Stimulated activated naive CD8-positive, alpha-beta T cell treated with anti-CD3 and anti-CD28 coated beads, Interleukin-15, amount 100 ng/mL, for 72 hours (primary cell): ENCODE measurements around the gene CCDC14.
"Not testable (repeated sequence)": the region's sequence is repeated elsewhere in the genome, so short reads cannot be mapped to it uniquely, and the experiment has no call there.

Experiments used
- ATAC-seq: fragments of 150-1000 bp; cut with Tn5 transposase; 2 replicates; pipeline ENCODE4 v1.10.0; 2021; ENCODE audit warnings: mild to moderate bottlenecking, moderate library complexity
- DNase-seq, 2 donors: peaks; one replicate each; pipeline ENCODE4 v3.0.0; 2021 to 2022
- H3K27ac Mint-ChIP-seq, 2 donors: one replicate each; pipeline ENCODE4 v1.8.0; 2022; ENCODE audit warnings: mild to moderate bottlenecking in 2 of 2, mixed read lengths in 2 of 2, moderate library complexity in 2 of 2
- H3K27me3 Mint-ChIP-seq: one replicate; pipeline ENCODE4 v1.8.0; 2022; ENCODE audit warnings: mixed read lengths
- H3K4me1 Mint-ChIP-seq: one replicate; pipeline ENCODE4 v1.8.0; 2022; ENCODE audit warnings: mild to moderate bottlenecking, mixed read lengths
- H3K4me3 Mint-ChIP-seq, 2 donors: one replicate each; pipeline ENCODE4 v1.8.0; 2022; ENCODE audit warnings: mild to moderate bottlenecking in 2 of 2, mixed read lengths in 2 of 2, moderate library complexity in 1 of 2
- H3K9me3 Mint-ChIP-seq, 2 donors: one replicate each; pipeline ENCODE4 v1.8.0; 2022; ENCODE audit warnings: mixed read lengths in 2 of 2

Gene CCDC14

GRCh38 chr3:123892195-123892594 is 68.8 kb downstream of the CCDC14 start:
- Mint-ChIP-seq H3K27ac (no peak overlapping the region), H3K4me1 (no peaks in the 10 kb centered on the region), H3K9me3 (peaks cover 15 to 28% of the 10 kb centered on the region in 2 donors), H3K4me3 (no peak overlapping the region), H3K27me3 (peaks cover 16% of the 10 kb centered on the region)
- ATAC-seq (no peak), DNase-seq (no peak)

GRCh38 chr3:123890991-123891390 is 70.0 kb downstream of the CCDC14 start:
- not testable (repeated sequence) for H3K4me3 Mint-ChIP-seq, H3K4me1 Mint-ChIP-seq, H3K27ac Mint-ChIP-seq, ATAC-seq, DNase-seq
- H3K9me3 Mint-ChIP-seq = peaks cover 15 to 28% of the 10 kb centered on the region in 2 donors
- peaks cover 23% of the 10 kb centered on the region for H3K27me3 Mint-ChIP-seq

- H3K27ac Mint-ChIP-seq, ATAC-seq, H3K4me3 Mint-ChIP-seq, DNase-seq, H3K4me1 Mint-ChIP-seq: not testable (repeated sequence)
- peaks cover 31% of the 10 kb centered on the region for H3K27me3 Mint-ChIP-seq
- H3K9me3 Mint-ChIP-seq = peaks cover 15 to 28% of the 10 kb centered on the region in 2 donors
Observed at GRCh38 chr3:123890162-123890561, 70.9 kb downstream of the CCDC14 start.

- H3K27me3 Mint-ChIP-seq = peaks cover 81% of the 10 kb centered on the region
- H3K4me3 Mint-ChIP-seq = no peak overlapping the region
- peaks cover 18% of the 10 kb centered on the region for H3K4me1 Mint-ChIP-seq
Observed at GRCh38 chr3:123884993-123885392, 76.0 kb downstream of the CCDC14 start.

DNA sequence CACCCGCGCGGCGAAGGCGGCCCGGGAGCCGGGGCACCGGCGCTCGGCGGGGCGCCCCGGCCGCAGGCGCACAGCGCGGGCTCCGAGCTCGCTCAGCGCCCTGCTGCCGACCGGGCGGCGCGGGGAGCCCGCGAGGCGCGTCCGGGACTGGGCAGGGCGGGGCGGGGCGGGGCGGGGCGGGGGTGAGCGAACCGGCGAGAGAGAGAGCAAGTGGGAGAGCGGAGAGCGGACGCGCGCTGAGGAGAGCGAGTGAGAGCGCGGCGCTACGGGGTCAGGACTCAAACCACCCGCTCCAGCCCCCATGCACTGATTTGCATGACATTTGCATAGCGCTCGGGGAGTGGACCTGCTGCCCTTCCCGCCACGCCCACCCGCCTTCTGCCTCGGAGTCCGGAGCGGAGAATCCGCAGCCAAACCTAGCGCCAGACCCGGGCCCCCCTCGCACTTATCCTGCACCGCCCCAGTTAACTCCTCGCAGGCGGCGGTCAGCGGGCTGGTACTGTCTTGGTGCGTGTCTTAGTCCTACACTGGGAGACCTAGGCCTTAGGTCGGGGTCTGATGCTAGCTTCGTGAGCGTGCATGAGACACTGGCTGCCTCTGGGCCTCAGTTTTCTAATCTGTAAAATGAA is 76.7 kb downstream of the CCDC14 start, which contains the start of gene MYLK:
Gene MYLK (minus strand): TSS at position 130 of the 629 bp plus-strand sequence. CDS start 90,491 bp downstream, outside the sequence.
- peak; percentile 29 to 46 for DNase-seq
- H3K4me3 Mint-ChIP-seq = peak within 1 kb of the TSS; percentile 83 to 84
- H3K27me3 Mint-ChIP-seq = peaks cover 81% of the 10 kb centered on the region
- no peaks in the 10 kb centered on the region for H3K9me3 Mint-ChIP-seq
- ATAC-seq = peak; percentile 91
- peaks cover 18% of the 10 kb centered on the region for H3K4me1 Mint-ChIP-seq
- H3K27ac Mint-ChIP-seq = no peak within 1 kb of the TSS

More at GRCh38 chr3:123884993-123885392, 76.0 kb downstream of the CCDC14 start:
- DNase-seq (no peak), ATAC-seq (no peak)
- H3K27ac Mint-ChIP-seq = no peak overlapping the region
- H3K9me3 Mint-ChIP-seq = peaks cover 0 to 7% of the 10 kb centered on the region in 2 donors

- H3K27ac Mint-ChIP-seq = no peak overlapping the region
- no peak for DNase-seq
- H3K4me3 Mint-ChIP-seq = peak overlapping the region; percentile 61 to 69
- H3K4me1 Mint-ChIP-seq = peaks cover 18% of the 10 kb centered on the region
- peaks cover 81% of the 10 kb centered on the region for H3K27me3 Mint-ChIP-seq
- no peaks in the 10 kb centered on the region for H3K9me3 Mint-ChIP-seq
- ATAC-seq = no peak
Observed at GRCh38 chr3:123883701-123884202, 77.3 kb downstream of the CCDC14 start.

GRCh38 chr3:123883111-123883510 is 77.9 kb downstream of the CCDC14 start:
- DNase-seq = no peak
- ATAC-seq = no peak
- Mint-ChIP-seq H3K4me3 (peak overlapping the region; percentile 61 to 69), H3K27me3 (peaks cover 76% of the 10 kb centered on the region), H3K4me1 (peaks cover 18% of the 10 kb centered on the region), H3K27ac (no peak overlapping the region), H3K9me3 (no peaks in the 10 kb centered on the region)

DNA sequence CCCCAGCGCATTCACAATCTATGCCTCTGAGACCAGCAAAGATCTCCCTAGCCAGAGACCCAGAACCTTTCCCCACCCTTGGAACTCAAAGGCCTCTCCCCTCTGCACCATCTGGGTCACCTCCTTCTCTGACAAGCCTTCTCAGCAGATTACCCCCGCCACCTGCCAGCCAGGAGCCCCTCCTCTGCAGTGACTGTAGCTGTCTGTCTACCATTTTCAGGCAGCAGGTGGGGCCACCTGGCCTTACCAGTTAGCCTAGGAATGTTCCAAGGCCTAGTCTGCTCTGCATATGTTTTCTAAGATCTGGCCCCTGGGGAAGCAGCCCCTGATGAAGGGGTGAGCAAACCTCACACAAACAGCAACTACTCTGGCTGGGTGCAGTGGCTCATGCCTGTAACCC is 79.3 kb downstream of the CCDC14 start:
- H3K27me3 Mint-ChIP-seq = peaks cover 72% of the 10 kb centered on the region
- no peaks in the 10 kb centered on the region for H3K9me3 Mint-ChIP-seq
- H3K4me3 Mint-ChIP-seq = no peak overlapping the region
- ATAC-seq (no peak), DNase-seq (no peak)
- H3K27ac Mint-ChIP-seq = no peak overlapping the region
- H3K4me1 Mint-ChIP-seq = peaks cover 18% of the 10 kb centered on the region

DNA sequence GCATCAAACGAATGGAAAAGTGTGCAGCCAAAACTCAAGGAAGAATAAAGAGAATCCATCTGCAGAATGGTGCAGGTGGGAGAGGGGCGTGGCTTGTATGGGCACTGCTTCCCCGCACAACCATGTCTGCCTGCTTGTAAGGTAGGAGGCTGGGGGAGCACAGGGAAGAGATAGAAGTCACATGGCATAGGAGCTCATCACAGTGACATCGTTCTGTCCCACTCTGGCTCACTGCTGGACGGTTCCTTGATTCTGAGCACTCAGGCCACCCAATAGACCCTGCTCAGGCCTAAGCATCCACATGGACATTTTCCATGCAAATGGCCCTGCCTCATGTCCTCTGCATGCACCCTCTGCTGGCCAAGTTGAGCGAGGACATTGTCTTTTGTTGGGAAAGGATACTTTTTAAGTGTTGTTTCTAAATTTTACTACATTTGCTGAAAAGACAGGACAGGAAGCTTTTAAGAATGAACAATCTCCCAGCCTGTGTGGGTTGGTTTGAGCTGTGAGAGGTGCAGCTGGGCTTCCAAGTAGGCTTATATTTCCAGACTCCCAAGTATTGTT is 79.9 kb downstream of the CCDC14 start:
- no peak overlapping the region for H3K27ac Mint-ChIP-seq
- peaks cover 18% of the 10 kb centered on the region for H3K4me1 Mint-ChIP-seq
- ATAC-seq (no peak), DNase-seq (no peak)
- no peak overlapping the region for H3K4me3 Mint-ChIP-seq
- H3K27me3 Mint-ChIP-seq = peaks cover 66% of the 10 kb centered on the region
- H3K9me3 Mint-ChIP-seq = no peaks in the 10 kb centered on the region

DNA sequence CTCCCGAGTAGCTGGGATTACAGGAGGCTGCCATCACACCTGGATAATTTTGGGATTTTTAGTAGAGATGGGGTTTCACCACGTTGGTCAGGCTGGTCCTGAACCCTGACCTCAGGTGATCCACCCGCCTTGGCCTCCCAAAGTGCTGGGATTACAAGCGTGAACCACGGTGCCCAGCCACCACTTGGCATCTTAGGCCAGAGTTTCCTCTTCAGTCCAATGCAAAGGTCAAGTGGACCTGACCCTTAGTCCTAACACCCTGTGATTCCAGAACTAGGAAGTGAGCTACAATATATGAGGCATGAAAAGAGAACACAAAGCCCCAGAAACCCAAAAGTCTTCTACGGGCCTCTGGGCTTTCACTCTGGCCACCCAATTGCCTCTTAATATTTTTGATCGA is 82.2 kb downstream of the CCDC14 start:
- peaks cover 11% of the 10 kb centered on the region for H3K4me1 Mint-ChIP-seq
- no peaks in the 10 kb centered on the region for H3K9me3 Mint-ChIP-seq
- no peak overlapping the region for H3K4me3 Mint-ChIP-seq
- peaks cover 54% of the 10 kb centered on the region for H3K27me3 Mint-ChIP-seq
- no peak for ATAC-seq
- H3K27ac Mint-ChIP-seq = no peak overlapping the region
- no peak for DNase-seq

- no peak for DNase-seq
- H3K9me3 Mint-ChIP-seq = no peaks in the 10 kb centered on the region
- H3K4me1 Mint-ChIP-seq = peaks cover 3% of the 10 kb centered on the region
- no peak overlapping the region for H3K27ac Mint-ChIP-seq
- peaks cover 52% of the 10 kb centered on the region for H3K27me3 Mint-ChIP-seq
- ATAC-seq = peak; percentile 46
- H3K4me3 Mint-ChIP-seq = no peak overlapping the region
Observed at GRCh38 chr3:123877965-123878364, 83.1 kb downstream of the CCDC14 start.

- DNase-seq (no peak), ATAC-seq (no peak)
- no peak overlapping the region for H3K27ac Mint-ChIP-seq
- H3K9me3 Mint-ChIP-seq = no peaks in the 10 kb centered on the region
- peaks cover 49% of the 10 kb centered on the region for H3K27me3 Mint-ChIP-seq
- H3K4me1 Mint-ChIP-seq = no peaks in the 10 kb centered on the region
- H3K4me3 Mint-ChIP-seq = no peak overlapping the region
Observed at GRCh38 chr3:123877466-123877865, 83.6 kb downstream of the CCDC14 start.

- DNase-seq = no peak
- Mint-ChIP-seq H3K4me3 (no peak overlapping the region), H3K4me1 (no peaks in the 10 kb centered on the region)
Observed at GRCh38 chr3:123876858-123877257, 84.2 kb downstream of the CCDC14 start.

GRCh38 chr3:123872621-123873020 is 88.4 kb downstream of the CCDC14 start:
- no peak for DNase-seq
- no peaks in the 10 kb centered on the region for H3K4me1 Mint-ChIP-seq
- H3K27me3 Mint-ChIP-seq = peaks cover 28% of the 10 kb centered on the region
- H3K9me3 Mint-ChIP-seq = peaks cover 0 to 7% of the 10 kb centered on the region in 2 donors
- H3K4me3 Mint-ChIP-seq = no peak overlapping the region
- H3K27ac Mint-ChIP-seq = no peak overlapping the region
- ATAC-seq = no peak

More at GRCh38 chr3:123876858-123877257, 84.2 kb downstream of the CCDC14 start:
- ATAC-seq = no peak
- Mint-ChIP-seq H3K27me3 (peaks cover 43% of the 10 kb centered on the region), H3K27ac (peak overlapping the region in 1 of 2 donors; percentile 18), H3K9me3 (no peaks in the 10 kb centered on the region)

GRCh38 chr3:123871946-123872345 is 89.1 kb downstream of the CCDC14 start:
- H3K9me3 Mint-ChIP-seq = peaks cover 0 to 7% of the 10 kb centered on the region in 2 donors
- H3K27ac Mint-ChIP-seq = no peak overlapping the region
- H3K27me3 Mint-ChIP-seq = peaks cover 28% of the 10 kb centered on the region
- ATAC-seq = no peak
- no peaks in the 10 kb centered on the region for H3K4me1 Mint-ChIP-seq
- H3K4me3 Mint-ChIP-seq = no peak overlapping the region
- DNase-seq = no peak

DNA sequence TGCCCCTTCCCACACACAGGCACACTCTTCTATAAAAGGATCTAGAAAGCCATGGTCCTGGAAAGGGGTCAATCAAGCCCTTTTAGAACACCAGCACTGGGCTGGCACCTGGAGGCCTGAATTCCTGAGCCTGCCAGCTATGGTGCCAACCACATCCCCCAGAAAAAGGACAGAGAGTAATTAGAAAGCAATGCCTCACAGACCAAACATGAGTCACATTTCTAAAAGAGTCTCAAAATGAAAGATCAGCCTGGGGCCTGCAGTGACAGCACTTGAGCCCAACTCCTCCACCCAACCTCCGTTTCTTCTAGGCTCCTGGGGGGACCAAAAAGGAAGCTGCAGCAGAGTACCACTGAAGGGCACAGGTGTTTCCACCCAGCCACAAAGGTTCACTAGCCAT is 91.0 kb downstream of the CCDC14 start:
- Mint-ChIP-seq H3K27me3 (peaks cover 28% of the 10 kb centered on the region), H3K9me3 (peaks cover 0 to 7% of the 10 kb centered on the region in 2 donors), H3K4me3 (no peak overlapping the region), H3K27ac (no peak overlapping the region), H3K4me1 (no peaks in the 10 kb centered on the region)
- peak; percentile 28 for ATAC-seq
- DNase-seq = no peak
